SH-SY5Y (cell line): Measurements from ENCODE around the gene TOE1.

Experiments
- GATA2 ChIP-seq: IDR thresholded peaks from 2 replicates; pipeline ENCODE4 v1.6.1; 2011; ENCODE audit warnings: mild to moderate bottlenecking, low read depth, low read length
- GATA3 ChIP-seq: IDR thresholded peaks from 2 replicates; pipeline ENCODE4 v1.6.1; 2011; ENCODE audit warnings: low read depth, mild to moderate bottlenecking, low read length, moderate library complexity

DNA sequence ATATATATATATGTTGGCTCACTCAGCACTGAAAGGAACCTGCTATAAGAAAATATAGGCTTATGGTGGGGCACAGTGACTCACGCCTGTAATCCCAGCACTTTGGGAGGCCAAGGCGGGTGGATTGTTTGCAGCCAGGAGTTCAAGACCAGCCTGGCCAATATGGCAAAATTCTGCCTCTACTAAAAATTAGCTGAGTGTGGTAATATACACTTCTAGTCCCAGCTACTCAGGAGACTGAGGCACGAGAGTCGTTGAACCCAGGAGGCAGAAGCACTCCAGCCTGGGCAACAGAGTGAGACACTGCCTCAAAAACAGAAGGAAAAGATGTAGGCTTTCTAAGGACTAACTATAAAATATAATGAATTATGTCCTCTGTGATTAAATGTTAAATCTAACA is 14.9 kb downstream of the TOE1 start:
- TF ChIP-seq GATA3, result no peak
- TF ChIP-seq GATA2, result no peak
